ENCODE measurements around the gene C19orf73.

The C19orf73 gene

DNA sequence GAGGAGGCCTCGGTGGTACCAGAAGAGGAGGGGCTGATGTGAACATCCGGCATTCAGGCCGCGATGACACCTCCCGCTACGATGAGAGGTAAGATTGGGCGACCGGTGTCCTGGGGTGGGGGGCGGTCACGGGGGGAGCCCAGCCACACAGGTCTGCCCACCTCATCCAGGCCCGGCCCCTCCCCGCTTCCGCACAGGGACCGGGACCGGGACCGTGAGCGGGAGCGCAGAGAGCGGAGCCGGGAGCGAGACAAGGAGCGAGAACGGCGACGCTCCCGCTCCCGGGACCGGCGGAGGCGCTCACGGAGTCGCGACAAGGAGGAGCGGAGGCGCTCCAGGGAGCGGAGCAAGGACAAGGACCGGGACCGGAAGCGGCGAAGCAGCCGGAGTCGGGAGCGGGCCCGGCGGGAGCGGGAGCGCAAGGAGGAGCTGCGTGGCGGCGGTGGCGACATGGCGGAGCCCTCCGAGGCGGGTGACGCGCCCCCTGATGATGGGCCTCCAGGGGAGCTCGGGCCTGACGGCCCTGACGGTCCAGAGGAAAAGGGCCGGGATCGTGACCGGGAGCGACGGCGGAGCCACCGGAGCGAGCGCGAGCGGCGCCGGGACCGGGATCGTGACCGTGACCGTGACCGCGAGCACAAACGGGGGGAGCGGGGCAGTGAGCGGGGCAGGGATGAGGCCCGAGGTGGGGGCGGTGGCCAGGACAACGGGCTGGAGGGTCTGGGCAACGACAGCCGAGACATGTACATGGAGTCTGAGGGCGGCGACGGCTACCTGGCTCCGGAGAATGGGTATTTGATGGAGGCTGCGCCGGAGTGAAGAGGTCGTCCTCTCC lies 11.1 kb downstream of the C19orf73 start:
- no peak for DNase-seq (ENCODE audit: low spot score)
- TF ChIP-seq, protein P1, sequence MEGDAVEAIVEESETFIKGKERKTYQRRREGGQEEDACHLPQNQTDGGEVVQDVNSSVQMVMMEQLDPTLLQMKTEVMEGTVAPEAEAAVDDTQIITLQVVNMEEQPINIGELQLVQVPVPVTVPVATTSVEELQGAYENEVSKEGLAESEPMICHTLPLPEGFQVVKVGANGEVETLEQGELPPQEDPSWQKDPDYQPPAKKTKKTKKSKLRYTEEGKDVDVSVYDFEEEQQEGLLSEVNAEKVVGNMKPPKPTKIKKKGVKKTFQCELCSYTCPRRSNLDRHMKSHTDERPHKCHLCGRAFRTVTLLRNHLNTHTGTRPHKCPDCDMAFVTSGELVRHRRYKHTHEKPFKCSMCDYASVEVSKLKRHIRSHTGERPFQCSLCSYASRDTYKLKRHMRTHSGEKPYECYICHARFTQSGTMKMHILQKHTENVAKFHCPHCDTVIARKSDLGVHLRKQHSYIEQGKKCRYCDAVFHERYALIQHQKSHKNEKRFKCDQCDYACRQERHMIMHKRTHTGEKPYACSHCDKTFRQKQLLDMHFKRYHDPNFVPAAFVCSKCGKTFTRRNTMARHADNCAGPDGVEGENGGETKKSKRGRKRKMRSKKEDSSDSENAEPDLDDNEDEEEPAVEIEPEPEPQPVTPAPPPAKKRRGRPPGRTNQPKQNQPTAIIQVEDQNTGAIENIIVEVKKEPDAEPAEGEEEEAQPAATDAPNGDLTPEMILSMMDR (IDR thresholded peaks at IDR 0.05; ENCODE audit: borderline replicate concordance, control extremely low read depth, extremely low read depth, insufficient read depth, missing control alignments), result no peak
- in situ Hi-C loops (cut with MboI; ENCODE audit: low sequenced_read_pairs, unreplicated experiment), result no loop called here

DNA sequence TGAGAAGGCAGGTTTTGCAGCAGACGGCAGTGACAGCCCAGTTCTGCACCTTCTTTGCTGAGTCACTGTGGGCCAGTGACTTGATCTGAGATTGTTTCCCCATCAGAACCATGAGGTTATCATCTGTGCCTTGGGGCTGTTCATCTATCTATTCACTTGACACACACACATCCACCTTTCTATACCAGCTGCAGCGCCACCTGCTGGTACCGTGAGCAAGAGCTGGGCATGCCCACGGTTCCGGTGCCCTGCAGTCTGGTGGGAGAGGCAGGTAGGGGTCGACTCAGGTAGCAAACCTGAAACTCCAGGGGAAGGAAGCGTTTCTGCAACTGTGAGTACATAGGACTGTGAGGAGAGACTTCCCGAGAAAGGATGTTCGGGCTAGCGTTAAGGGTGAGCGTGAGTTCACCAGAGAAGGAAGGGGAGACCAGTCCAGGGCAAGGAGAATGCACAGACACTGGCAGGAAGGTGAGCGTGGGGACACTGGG lies 12.3 kb downstream of the C19orf73 start:
- peak; percentile 57 for DNase-seq (ENCODE audit: low spot score)
- TF ChIP-seq, protein P1 (IDR thresholded peaks at IDR 0.05; ENCODE audit: borderline replicate concordance, control extremely low read depth, extremely low read depth, insufficient read depth, missing control alignments), result peak; percentile 86
- in situ Hi-C loops (cut with MboI; ENCODE audit: low sequenced_read_pairs, unreplicated experiment), result no loop called here

DNA sequence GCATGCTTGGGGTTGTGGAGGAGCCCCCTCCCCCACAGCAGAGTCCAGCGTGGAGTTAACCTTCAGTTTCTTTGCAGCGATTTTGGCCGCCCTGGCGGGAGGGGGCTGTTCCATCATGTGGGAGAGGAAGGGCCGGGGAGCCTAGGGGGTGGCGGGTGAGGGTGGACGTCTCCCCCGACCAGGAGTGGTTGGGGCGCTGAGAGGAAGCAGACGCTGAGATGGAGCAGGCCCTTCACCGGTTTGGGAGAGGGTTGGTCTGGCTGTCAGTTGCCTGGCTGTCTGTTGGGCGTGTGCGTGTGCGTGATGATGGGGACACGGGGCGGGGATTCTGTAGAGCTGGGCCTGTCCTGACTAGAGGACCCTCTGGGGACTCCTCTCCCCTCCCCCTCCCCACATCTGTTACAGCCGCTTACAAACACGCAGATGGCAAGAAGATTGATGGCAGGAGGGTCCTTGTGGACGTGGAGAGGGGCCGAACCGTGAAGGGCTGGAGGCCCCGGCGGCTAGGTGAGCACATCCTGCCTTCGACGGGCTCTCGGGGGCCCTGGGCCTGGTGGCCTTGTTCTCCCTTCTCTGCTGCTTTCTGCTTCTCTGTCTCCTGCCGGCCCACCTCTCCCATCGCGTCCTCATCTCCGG lies 14.6 kb downstream of the C19orf73 start:
- no peak for DNase-seq (ENCODE audit: low spot score)
- in situ Hi-C loops (cut with MboI; ENCODE audit: low sequenced_read_pairs, unreplicated experiment), result no loop called here
- TF ChIP-seq, protein P1 (IDR thresholded peaks at IDR 0.05; ENCODE audit: borderline replicate concordance, control extremely low read depth, extremely low read depth, insufficient read depth, missing control alignments), result no peak

DNA sequence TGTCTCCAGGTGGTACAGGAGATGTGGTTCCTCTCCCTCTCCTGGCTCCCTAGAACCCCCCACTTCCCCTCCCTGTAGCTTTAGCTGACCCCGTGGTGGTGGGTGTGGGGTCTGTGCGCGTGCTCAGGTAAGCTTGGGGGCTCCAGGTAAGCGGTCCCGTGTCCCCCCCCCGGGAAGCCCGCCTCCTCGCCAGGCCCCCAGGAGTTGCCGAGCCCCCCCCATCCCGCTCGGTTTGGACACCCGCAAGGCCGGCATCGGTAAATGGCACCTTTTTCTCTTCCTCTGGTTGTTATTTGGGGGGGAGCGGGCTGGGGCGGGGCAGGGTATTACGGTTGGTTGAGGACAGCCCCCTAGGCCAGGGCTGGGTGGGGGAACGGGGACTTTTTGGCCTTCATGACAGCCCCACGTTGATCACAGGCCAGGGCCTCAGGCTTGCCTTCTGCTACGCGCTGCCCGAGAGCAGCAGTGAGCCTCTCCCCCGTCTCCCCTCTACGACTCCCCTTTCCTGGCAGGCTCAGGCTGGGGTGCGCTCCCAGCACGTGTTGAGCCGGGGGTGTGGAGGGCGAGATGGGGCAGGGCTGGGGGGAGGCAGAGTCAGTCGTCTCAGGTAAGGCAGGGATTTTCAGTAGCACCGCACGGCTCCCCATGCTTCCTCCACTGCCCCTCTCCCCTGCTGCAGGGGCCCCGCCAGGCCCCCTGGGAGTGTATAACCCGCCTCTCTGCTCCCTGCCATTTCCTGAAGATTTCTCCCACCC lies 15.4 kb downstream of the C19orf73 start:
- TF ChIP-seq, protein P1 (IDR thresholded peaks at IDR 0.05; ENCODE audit: borderline replicate concordance, control extremely low read depth, extremely low read depth, insufficient read depth, missing control alignments), result no peak
- no peak for DNase-seq (ENCODE audit: low spot score)
- in situ Hi-C loops (cut with MboI; ENCODE audit: low sequenced_read_pairs, unreplicated experiment), result no loop called here

DNA sequence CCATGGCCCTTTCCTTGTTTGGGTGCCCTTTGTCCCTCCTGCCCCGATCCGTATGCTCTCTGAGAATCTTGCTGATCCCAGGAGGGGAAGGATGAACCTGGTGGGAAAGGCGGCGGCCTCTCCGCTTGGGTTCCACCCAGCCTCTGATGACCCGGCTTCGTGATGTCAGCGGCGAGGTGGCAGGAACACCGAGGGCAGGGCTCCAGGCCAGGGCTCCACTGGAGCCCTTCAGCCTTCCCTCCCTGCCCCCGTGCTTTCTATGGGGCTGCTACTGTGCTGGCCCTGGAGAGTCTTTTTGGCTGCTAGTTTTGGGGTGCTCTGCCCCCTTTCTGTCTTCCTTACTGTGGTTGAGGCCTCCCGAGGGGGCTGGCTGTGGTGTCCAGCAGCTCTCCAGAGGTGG lies 16.6 kb downstream of the C19orf73 start:
- in situ Hi-C loops (cut with MboI; ENCODE audit: low sequenced_read_pairs, unreplicated experiment), result no loop called here
- no peak for DNase-seq (ENCODE audit: low spot score)
- TF ChIP-seq, protein P1 (IDR thresholded peaks at IDR 0.05; ENCODE audit: borderline replicate concordance, control extremely low read depth, extremely low read depth, insufficient read depth, missing control alignments), result no peak

DNA sequence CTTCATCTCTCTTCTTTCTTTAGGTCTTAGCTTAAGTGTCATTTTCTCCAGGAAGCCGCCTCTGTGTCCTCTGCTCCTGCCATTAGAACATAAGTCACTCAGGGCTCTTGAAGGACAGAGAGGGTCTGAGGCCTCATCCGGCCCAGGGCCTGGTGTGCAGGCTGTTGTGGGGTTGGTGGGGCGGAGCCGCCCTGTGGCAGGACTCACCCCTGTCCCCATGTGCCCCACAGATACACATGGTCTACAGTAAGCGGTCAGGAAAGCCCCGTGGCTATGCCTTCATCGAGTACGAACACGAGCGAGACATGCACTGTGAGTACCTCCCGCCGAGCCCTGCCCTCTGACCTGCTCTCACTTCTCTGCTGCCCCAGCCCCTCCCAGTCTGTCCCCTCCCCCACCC lies 17.8 kb downstream of the C19orf73 start:
- in situ Hi-C loops (cut with MboI; ENCODE audit: low sequenced_read_pairs, unreplicated experiment), result no loop called here
- no peak for DNase-seq (ENCODE audit: low spot score)
- TF ChIP-seq, protein P1 (IDR thresholded peaks at IDR 0.05; ENCODE audit: borderline replicate concordance, control extremely low read depth, extremely low read depth, insufficient read depth, missing control alignments), result no peak
